ENCODE results near the gene SLAMF8. TPM values are rescaled to one million over a fixed set of nuclear protein-coding genes. Genes with fewer than 3 reads are reported as not detected.

The SLAMF8 gene
- total and polyA plus RNA-seq, 12 donors = 0.30 to 24.4 (median 0.99) TPM

DNA sequence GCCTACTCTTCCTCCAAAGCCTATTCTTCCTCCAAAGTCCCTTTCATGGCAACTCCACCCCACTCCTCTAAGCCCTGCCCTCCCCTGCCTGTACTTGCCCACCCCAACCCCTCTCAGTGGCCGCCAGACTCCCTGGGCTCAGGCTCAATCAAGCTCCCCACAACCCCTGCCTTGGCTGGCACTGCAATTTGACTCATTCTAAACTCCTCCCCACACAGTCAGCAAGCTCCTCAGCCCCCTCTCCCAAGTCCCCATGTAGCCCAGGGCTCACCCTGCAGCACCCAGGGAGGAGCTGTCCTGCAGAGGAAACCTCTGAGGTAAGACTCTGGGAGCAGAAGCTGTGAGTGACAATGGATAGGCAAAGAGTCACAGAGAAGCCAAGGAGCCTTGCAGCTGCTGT, 39.4 kb downstream of the SLAMF8 start:
- Histone ChIP-seq H3K4me3 (no peak overlapping the region), H3K27ac (no peak overlapping the region), H3K36me3 (peaks cover 0 to 6% (median 0%) of the 10 kb centered on the region in 9 donors), H3K4me1 (peaks cover 4 to 28% (median 17%) of the 10 kb centered on the region in 9 donors), H3K9me3 (no peaks in the 10 kb centered on the region), H3K27me3 (peaks cover 0 to 11% (median 0%) of the 10 kb centered on the region in 7 donors)
- DNase-seq (no peak), ATAC-seq (no peak)
- TF ChIP-seq, protein P1, sequence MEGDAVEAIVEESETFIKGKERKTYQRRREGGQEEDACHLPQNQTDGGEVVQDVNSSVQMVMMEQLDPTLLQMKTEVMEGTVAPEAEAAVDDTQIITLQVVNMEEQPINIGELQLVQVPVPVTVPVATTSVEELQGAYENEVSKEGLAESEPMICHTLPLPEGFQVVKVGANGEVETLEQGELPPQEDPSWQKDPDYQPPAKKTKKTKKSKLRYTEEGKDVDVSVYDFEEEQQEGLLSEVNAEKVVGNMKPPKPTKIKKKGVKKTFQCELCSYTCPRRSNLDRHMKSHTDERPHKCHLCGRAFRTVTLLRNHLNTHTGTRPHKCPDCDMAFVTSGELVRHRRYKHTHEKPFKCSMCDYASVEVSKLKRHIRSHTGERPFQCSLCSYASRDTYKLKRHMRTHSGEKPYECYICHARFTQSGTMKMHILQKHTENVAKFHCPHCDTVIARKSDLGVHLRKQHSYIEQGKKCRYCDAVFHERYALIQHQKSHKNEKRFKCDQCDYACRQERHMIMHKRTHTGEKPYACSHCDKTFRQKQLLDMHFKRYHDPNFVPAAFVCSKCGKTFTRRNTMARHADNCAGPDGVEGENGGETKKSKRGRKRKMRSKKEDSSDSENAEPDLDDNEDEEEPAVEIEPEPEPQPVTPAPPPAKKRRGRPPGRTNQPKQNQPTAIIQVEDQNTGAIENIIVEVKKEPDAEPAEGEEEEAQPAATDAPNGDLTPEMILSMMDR (IDR thresholded peaks at IDR 0.05) = no peak
- WGBS, 2 donors = 83% methylated on average over 1 of the region's 1 CpG
- intact Hi-C loops (cut with DNase I) = no loop called here

DNA sequence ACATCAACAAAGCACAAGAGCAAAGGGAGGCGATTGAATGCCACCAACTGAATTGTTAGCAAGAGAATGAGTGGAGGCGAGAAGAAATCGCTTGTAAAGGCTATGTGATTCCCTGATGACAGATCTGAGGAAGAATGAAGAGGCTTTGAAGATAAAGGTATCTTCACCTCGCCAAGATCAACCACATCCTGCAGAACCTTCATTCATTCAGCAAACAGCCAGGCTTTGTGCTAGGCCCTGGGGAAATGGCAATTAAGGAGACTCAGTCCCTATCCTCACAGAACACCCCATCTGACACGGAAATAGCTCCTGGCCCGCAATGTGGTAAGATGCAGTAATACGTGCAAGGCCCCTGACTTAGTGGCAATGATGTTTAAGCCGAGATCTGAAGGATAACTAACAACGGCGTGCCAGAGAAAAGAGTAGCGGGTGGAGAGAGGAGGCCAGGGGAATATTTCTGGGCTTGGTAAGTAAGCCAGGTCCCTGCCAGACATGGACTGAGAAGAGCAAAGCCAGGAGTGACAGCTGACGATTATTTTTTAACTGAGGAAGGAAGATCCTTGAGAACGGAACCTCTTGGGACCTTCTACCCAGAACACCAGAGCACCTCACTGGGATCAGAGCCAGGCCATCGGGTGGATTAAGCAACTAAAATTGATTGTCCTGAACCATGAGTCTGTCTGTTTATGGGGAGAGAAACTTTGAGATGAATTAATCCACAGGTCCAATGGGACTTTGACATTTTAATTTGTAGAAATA, 40.4 kb downstream of the SLAMF8 start:
- Histone ChIP-seq H3K9me3 (no peaks in the 10 kb centered on the region), H3K4me1 (peaks cover 4 to 28% (median 17%) of the 10 kb centered on the region in 9 donors), H3K36me3 (no peaks in the 10 kb centered on the region), H3K27me3 (peaks cover 0 to 11% (median 4%) of the 10 kb centered on the region in 7 donors), H3K4me3 (no peak overlapping the region), H3K27ac (no peak overlapping the region)
- WGBS, 2 donors = 61 to 65% methylated on average over 14 of the region's 14 CpGs
- ATAC-seq (no peak), DNase-seq (no peak)
- TF ChIP-seq, protein P1 (IDR thresholded peaks at IDR 0.05) = no peak
- intact Hi-C loops (cut with DNase I) = no loop called here

DNA sequence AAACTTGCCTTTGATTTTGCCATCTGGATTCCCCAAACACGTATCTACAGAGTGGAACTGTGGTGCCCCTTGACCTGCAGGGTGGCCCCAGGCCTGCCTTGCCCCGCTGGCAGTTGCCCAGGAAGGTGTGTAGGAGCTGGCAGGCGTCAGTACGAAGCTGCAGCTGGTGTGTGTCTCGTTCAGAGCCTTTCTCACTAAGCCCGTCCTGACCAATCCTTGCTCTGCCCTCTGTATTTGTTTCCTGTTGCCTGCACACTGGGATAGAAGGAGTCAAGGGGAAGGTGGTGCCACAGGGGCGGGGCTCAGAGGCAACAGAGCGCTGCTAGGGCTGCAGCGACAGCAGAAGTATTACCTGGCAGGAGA, 41.0 kb downstream of the SLAMF8 start:
- H3K27ac ChIP-seq = no peak overlapping the region
- no peak overlapping the region for H3K4me3 ChIP-seq
- DNase-seq = no peak
- H3K27me3 ChIP-seq = peaks cover 0 to 15% (median 5%) of the 10 kb centered on the region in 7 donors
- 14 to 18% methylated on average over 9 of the region's 9 CpGs for WGBS, 2 donors
- TF ChIP-seq, protein P1 (IDR thresholded peaks at IDR 0.05) = no peak
- intact Hi-C loops (cut with DNase I) = no loop called here
- H3K4me1 ChIP-seq = peaks cover 4 to 28% (median 17%) of the 10 kb centered on the region in 9 donors
- no peaks in the 10 kb centered on the region for H3K36me3 ChIP-seq
- H3K9me3 ChIP-seq = no peaks in the 10 kb centered on the region
- ATAC-seq = peak; percentile 59 to 91 (median 74)

DNA sequence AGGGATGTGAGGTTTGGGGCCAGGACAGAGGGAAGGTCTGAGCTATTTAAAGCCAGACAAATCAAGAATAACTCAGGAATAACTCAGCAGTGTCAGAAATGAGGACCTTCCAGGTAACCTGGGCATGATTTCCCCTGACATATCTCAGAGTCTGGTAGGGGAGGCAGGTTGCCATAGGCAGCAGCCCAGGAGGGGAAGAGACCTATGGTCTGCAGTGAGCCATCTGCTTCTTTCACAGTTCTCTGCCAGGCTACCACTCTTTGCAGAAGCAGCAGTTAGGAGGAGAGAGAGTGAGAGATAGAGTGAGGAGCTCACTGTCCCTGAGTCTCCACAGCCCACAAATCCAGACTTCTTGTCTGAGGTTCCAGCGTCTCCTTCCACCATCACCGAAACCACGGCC, 42.1 kb downstream of the SLAMF8 start:
- H3K4me3 ChIP-seq = no peak overlapping the region
- H3K27ac ChIP-seq = no peak overlapping the region
- ATAC-seq (no peak), DNase-seq (no peak)
- intact Hi-C loops (cut with DNase I) = no loop called here
- TF ChIP-seq, protein P1 (IDR thresholded peaks at IDR 0.05) = no peak
- WGBS, 2 donors = 78 to 88% methylated on average over 3 of the region's 3 CpGs
- H3K9me3 ChIP-seq = no peaks in the 10 kb centered on the region
- H3K27me3 ChIP-seq = peaks cover 0 to 21% (median 5%) of the 10 kb centered on the region in 7 donors
- peaks cover 4 to 28% (median 17%) of the 10 kb centered on the region in 9 donors for H3K4me1 ChIP-seq
- no peaks in the 10 kb centered on the region for H3K36me3 ChIP-seq
